DOHH2 (cell line): ENCODE results near the gene DISC1.
A peak's percentile ranks its signal among the peaks of the same experiment; 100 is the strongest.

Source experiments
- EZH2phosphoT487 ChIP-seq: fragments of 200-600 bp; sonication (generic); IDR thresholded peaks from 2 replicates; pipeline ENCODE4 v1.6.1; 2017; ENCODE audit warnings: borderline replicate concordance, mild to moderate bottlenecking, antibody characterized with exemption, low read length, moderate library complexity, mixed read lengths
- TF ChIP-seq, protein P1 (sequence below): fragments of 200-600 bp; sonication (generic); IDR thresholded peaks from one replicate; pipeline ENCODE4 v1.5.1; 2014; ENCODE audit warnings: antibody characterized with exemption, mild to moderate bottlenecking, low read depth, low read length; ENCODE audit not compliant: poor library complexity, severe bottlenecking

DNA sequence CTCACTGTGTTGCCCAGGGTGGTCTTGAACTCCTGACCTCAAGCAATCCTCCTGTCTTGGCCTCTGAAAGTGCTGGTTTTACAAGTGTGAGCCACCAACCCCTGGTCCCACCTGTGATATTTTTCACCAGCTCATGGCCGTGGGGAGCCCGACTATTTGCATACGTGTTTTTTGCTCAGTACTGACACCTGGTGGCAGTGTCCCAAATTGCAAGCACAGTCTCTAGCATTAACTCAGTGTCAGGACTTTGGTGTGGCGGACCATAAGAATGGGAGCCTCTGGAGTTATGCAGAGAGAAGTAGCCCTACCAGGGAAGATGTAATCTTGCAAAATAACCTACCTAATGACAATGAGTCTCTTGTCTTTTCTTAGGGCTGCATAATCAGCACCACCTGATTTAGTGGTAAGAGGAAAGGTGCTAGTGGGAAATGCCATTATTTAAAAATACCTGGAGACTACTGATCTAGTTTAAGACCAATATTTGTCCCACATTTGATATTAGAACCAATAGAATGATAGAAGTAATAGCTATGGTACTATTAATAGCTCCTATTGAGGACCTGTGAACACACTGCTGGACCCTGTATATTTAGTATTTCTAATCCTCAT lies 305.4 kb downstream of the DISC1 start:
- TF ChIP-seq, protein P1, sequence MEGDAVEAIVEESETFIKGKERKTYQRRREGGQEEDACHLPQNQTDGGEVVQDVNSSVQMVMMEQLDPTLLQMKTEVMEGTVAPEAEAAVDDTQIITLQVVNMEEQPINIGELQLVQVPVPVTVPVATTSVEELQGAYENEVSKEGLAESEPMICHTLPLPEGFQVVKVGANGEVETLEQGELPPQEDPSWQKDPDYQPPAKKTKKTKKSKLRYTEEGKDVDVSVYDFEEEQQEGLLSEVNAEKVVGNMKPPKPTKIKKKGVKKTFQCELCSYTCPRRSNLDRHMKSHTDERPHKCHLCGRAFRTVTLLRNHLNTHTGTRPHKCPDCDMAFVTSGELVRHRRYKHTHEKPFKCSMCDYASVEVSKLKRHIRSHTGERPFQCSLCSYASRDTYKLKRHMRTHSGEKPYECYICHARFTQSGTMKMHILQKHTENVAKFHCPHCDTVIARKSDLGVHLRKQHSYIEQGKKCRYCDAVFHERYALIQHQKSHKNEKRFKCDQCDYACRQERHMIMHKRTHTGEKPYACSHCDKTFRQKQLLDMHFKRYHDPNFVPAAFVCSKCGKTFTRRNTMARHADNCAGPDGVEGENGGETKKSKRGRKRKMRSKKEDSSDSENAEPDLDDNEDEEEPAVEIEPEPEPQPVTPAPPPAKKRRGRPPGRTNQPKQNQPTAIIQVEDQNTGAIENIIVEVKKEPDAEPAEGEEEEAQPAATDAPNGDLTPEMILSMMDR: peak; percentile 81
- no peak for TF ChIP-seq EZH2phosphoT487
